Natural killer cell treated with Interleukin-12 subunit alpha and Interleukin-12 subunit beta and Interleukin-15 and Interleukin-18, amount 100 ng/mL, for 72 hours (primary cell): ENCODE results near the gene ROPN1L. TPM values are rescaled to one million over a fixed set of nuclear protein-coding genes. Genes with fewer than 3 reads are reported as not detected.

Source experiments
- ATAC-seq, 2 donors: fragments of 150-1000 bp; cut with Tn5 transposase in 1 of 2; sonication (Bioruptor Pico), chemical (Tn5 transposase) in 1 of 2; 2 replicates each; pipeline ENCODE4 v1.10.0; 2021
- DNase-seq: peaks from one replicate; pipeline ENCODE4 v3.0.0; 2022; ENCODE audit warnings: low spot score
- H3K27ac Mint-ChIP-seq, 2 donors: 1 replicate in 1 of 2; 2 replicates in 1 of 2; pipeline ENCODE4 v1.8.0; 2022; ENCODE audit warnings: mixed read lengths in 2 of 2, mild to moderate bottlenecking in 1 of 2, moderate library complexity in 1 of 2
- H3K27me3 Mint-ChIP-seq, 2 donors: 1 replicate in 1 of 2; 2 replicates in 1 of 2; pipeline ENCODE4 v1.8.0; 2022; ENCODE audit warnings: mixed read lengths in 2 of 2
- H3K36me3 Mint-ChIP-seq: one replicate; pipeline ENCODE4 v1.8.0; 2022; ENCODE audit warnings: mixed read lengths
- H3K4me1 Mint-ChIP-seq, 2 donors: 1 replicate in 1 of 2; 2 replicates in 1 of 2; pipeline ENCODE4 v1.8.0; 2022; ENCODE audit warnings: low read depth in 2 of 2, mixed read lengths in 2 of 2, mild to moderate bottlenecking in 1 of 2
- H3K4me3 Mint-ChIP-seq: one replicate; pipeline ENCODE4 v1.8.0; 2022; ENCODE audit warnings: mixed read lengths
- H3K9me3 Mint-ChIP-seq: 2 replicates; pipeline ENCODE4 v1.8.0; 2022; ENCODE audit warnings: mixed read lengths
- total RNA-seq, 2 donors: library from RNA; stranded (reverse); gene quantifications; one replicate each; pipeline ENCODE4 v1.2.3, GENCODE V29; 2022

Gene ROPN1L
- total RNA-seq, 2 donors from 2014 or later = 0.57 to 2.6 TPM

DNA sequence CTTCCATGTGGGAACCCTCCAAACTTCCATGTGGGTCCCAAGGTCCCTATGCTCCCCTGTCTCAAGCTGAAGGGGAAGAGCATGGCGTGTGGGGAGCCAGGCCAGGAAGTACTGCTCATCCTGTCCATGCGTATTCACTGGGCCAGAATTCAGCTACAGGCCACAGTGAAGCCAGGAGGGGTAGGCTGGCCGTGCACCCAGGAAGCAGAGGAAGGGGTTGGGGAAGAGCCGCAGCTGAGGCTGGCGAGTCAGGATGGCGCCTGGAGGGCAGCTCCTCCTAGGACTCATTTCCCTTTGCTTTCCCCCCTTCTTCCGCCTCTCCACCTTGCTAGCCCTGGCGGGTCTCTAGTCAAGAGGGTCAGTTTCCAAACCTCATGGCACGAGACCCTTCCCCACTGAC, 57.4 kb downstream of the ROPN1L start:
- Mint-ChIP-seq H3K4me3 (no peak overlapping the region), H3K36me3 (peaks cover 4% of the 10 kb centered on the region), H3K9me3 (no peaks in the 10 kb centered on the region), H3K27me3 (no peaks in the 10 kb centered on the region), H3K4me1 (no peaks in the 10 kb centered on the region), H3K27ac (no peak overlapping the region)
- DNase-seq = no peak
- ATAC-seq = no peak

DNA sequence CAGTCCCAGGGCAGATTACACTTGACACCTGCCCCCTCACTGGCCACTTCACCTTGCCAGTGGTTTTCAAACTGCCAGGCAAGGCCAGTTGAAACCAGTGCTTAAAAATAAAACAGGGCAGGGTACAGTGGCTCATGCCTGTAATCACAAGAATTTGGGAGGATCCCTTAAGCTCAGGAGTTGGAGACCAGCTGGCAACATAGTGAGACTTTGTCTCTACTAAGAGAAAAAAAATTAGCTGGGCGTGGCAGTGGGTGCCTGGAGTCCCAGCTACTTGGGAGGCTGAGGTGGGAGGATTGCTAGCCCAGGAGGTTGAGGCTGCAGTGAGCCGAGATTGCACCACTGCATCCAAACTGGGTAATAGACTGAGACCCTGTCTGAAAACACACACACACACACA, 58.1 kb downstream of the ROPN1L start:
- no peak for ATAC-seq
- Mint-ChIP-seq H3K4me1 (no peaks in the 10 kb centered on the region), H3K27ac (no peak overlapping the region), H3K4me3 (no peak overlapping the region), H3K36me3 (no peaks in the 10 kb centered on the region), H3K27me3 (no peaks in the 10 kb centered on the region), H3K9me3 (no peaks in the 10 kb centered on the region)
- DNase-seq = no peak

DNA sequence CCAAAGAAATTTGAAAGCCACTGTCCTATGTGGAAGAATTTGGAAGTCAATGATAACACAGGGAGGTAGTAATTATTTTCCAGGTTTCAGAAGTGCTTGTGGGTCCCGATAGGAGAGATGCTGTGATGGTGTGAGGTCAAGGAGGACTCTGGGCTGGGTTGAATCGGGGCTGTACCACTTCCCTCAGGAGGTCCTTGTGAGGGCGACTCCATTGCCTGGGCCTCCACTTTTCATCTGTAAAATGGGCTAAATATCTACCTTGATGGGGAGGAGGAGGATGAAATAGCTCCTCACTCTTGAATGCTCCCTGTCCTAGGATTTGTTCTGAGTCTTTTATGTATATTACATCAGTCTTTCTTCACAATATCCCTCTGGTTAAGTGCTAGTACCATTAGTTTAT, 59.0 kb downstream of the ROPN1L start:
- Mint-ChIP-seq H3K27ac (no peak overlapping the region), H3K9me3 (no peaks in the 10 kb centered on the region), H3K4me1 (no peaks in the 10 kb centered on the region), H3K27me3 (no peaks in the 10 kb centered on the region), H3K4me3 (no peak overlapping the region), H3K36me3 (no peaks in the 10 kb centered on the region)
- DNase-seq (no peak), ATAC-seq (no peak)

DNA sequence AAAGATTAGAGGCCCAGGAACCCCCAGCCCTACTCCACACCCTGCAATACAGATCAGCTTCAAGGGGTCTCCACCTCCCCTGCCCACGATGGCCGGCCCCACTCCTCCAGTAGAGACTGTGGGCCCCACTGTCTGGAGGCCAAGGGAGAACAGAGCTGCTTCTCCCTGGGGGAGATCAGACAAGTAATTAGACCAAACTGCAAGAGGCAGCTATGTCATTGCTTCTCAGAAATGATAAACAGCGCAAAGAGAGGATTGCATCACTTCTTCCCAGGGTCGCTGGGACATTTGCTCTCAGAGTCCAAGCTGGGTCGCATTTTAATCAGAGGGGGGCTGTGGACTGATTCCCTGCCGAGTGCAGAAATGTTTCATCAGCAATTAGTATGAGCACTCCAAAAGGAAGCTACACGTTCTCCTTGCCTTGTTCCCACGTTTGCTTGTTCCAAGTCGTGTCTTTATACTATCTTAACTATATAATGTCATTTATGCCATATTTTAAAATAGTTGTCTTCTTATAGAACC, 59.9 kb downstream of the ROPN1L start:
- Mint-ChIP-seq H3K36me3 (no peaks in the 10 kb centered on the region), H3K4me1 (no peaks in the 10 kb centered on the region), H3K9me3 (no peaks in the 10 kb centered on the region), H3K27ac (no peak overlapping the region), H3K27me3 (no peaks in the 10 kb centered on the region), H3K4me3 (no peak overlapping the region)
- DNase-seq (no peak), ATAC-seq (peak in 1 of 2 donors; percentile 40)

DNA sequence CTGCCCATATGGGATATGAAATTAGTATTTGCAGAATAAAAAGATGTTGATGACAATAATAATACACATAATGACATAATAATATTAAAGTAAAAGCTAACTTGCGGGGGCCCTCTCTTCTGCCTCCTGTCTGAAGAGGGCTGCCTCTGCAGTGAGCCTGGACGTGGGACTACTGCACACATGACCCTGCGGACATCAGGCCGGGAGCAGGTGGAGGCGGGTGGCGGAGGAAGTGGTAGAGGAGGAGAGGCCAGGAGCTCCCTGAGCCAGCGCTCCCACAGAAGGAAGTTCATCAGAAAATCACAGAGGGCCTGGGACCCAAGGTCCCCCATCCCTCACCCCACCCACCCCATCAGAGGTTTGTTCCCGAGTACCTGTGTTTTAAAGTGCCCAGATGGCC, 60.5 kb downstream of the ROPN1L start:
- no peaks in the 10 kb centered on the region for H3K9me3 Mint-ChIP-seq
- H3K4me3 Mint-ChIP-seq = no peak overlapping the region
- H3K27me3 Mint-ChIP-seq = no peaks in the 10 kb centered on the region
- DNase-seq (no peak), ATAC-seq (no peak)
- H3K4me1 Mint-ChIP-seq = no peaks in the 10 kb centered on the region
- no peak overlapping the region for H3K27ac Mint-ChIP-seq
- no peaks in the 10 kb centered on the region for H3K36me3 Mint-ChIP-seq

DNA sequence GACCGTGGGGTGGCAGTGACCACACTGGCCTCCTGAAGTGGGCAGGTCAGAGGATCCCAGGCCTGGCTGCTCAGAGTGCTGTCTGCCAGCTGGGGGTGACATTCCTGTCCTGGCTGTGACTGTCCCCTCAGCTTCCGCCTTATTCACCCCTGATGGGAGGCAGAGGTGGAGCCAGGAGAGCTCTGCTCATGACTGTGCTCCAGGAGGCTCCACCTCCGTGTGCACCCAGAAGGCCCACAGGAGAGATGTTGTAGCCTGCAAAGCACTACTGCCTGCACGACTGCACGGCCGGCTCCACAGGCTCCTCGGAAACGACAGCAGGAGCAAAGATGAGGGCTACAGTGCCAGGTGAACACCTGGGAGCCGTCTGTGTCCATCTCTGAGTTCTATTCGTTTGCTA, 60.9 kb downstream of the ROPN1L start:
- H3K27me3 Mint-ChIP-seq = no peaks in the 10 kb centered on the region
- H3K27ac Mint-ChIP-seq = no peak overlapping the region
- ATAC-seq (peak; percentile 8 to 15), DNase-seq (no peak)
- H3K9me3 Mint-ChIP-seq = no peaks in the 10 kb centered on the region
- H3K36me3 Mint-ChIP-seq = no peaks in the 10 kb centered on the region
- no peak overlapping the region for H3K4me3 Mint-ChIP-seq
- H3K4me1 Mint-ChIP-seq = no peaks in the 10 kb centered on the region

DNA sequence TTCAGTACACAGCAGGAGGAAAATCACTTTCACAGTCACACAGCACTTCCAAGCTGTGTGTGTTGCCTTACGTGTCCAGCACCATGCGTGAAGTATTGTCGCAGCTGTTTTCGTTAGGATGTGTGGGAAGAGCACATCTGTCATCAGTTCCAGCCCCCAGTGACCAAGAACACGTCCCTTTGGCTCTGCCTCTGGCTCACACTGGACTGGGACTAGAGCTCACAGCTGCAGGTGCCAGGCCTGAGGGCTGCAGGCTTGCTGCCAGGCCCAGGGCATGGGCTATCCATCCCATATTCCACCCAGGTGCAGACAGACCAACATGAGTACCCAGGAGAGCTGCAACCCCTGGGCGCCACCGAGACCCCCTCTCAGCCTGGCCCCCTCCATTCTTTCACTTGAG, 61.6 kb downstream of the ROPN1L start:
- Mint-ChIP-seq H3K36me3 (no peaks in the 10 kb centered on the region), H3K27ac (no peak overlapping the region), H3K4me1 (no peaks in the 10 kb centered on the region), H3K27me3 (no peaks in the 10 kb centered on the region), H3K4me3 (no peak overlapping the region), H3K9me3 (no peaks in the 10 kb centered on the region)
- DNase-seq (no peak), ATAC-seq (no peak)

DNA sequence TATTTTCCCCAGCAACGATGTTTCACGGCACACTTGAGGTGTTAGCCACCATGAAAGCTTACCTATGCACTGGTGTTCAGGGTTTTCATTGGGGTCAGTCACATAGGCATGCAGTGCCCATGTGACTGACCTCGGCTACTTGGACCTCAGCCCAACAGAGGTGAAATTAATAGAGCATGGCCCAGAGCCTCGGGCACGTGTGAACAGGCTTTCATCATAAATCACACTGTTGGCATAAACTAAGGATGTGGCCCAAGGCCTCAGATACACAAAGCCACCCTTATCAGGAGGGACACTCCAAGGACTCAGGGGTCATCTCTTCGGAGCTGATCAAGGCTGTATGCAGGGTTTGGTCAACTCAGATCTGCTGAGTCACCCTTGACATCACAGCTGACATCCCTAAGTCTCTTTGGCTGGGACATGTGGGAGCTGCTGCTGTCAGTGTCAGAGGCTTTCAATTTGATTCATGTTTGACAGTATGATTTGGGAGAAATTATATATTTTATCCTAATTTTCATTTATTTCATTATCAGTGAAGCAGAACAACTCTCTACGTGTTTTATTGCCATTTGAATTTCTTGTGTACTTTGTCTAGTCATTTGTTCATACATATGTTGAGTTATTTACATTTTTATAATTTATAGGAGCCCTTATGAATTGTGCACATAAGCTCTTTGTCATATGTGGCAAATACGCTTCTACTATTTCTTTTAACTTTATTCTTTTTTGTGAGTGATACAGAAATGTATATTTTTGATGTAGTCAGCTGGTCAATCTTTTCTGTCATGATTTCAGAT, 62.5 kb downstream of the ROPN1L start:
- no peak overlapping the region for H3K27ac Mint-ChIP-seq
- H3K36me3 Mint-ChIP-seq = no peaks in the 10 kb centered on the region
- H3K27me3 Mint-ChIP-seq = peaks cover 0 to 5% of the 10 kb centered on the region in 2 donors
- no peaks in the 10 kb centered on the region for H3K9me3 Mint-ChIP-seq
- no peak overlapping the region for H3K4me3 Mint-ChIP-seq
- peak in 1 of 2 donors; percentile 31 for ATAC-seq
- H3K4me1 Mint-ChIP-seq = peaks cover 0 to 7% of the 10 kb centered on the region in 2 donors
- no peak for DNase-seq

DNA sequence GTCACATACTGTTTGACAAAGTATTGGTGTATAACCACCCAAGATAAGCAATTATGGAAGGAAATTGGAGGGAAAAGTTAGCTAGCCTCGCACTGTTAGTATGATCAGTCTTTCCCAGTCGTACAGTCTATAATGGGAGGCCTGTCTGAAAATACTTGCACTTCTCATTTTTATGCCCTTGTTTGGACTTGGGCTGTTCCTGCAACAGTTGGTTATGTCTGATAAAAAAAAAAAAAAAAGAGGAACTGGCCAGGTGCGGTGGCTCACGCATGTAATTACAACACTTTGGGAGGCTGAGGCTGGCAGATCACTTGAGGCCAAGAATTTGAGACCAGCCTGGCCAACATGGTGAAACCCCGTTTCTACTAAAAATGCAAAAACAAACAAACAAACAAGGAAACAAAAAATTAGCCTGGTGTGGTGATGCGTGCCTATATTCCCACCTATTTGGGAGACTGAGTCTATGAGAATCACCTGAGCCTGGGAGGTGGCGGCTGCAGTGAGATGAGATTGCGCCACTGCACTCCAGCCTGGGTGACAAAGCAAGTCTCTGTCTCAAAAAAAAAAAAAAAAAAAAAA, 63.9 kb downstream of the ROPN1L start:
- peaks cover 6 to 9% of the 10 kb centered on the region in 2 donors for H3K27me3 Mint-ChIP-seq

DNA sequence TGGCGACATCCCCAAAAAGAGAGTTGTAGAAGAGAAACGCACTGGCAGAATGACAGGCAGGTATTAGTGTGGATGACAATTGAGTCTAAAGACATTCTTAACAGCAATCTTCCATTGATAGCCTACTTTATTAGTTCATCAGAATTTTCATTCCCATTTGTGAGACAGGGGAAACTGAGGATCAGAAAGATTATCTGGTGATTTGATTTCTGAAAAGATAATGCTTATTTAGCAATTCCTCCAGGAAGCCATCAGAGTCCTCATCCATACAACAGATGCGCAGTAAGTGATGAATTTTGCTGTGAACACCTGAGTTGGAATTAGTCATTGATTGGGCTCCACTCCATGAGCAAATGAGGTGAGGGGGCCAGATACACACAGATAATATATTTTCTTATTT, 64.9 kb downstream of the ROPN1L start:
- H3K4me3 Mint-ChIP-seq = no peak overlapping the region
- H3K4me1 Mint-ChIP-seq = peaks cover 0 to 7% of the 10 kb centered on the region in 2 donors
- ATAC-seq (no peak), DNase-seq (no peak)
- peaks cover 3% of the 10 kb centered on the region for H3K9me3 Mint-ChIP-seq
- H3K27me3 Mint-ChIP-seq = peaks cover 6 to 9% of the 10 kb centered on the region in 2 donors
- no peaks in the 10 kb centered on the region for H3K36me3 Mint-ChIP-seq
- no peak overlapping the region for H3K27ac Mint-ChIP-seq

More for the DNA sequence above, 63.9 kb downstream of the ROPN1L start:
- DNase-seq = no peak
- ATAC-seq = no peak
- H3K4me3 Mint-ChIP-seq = no peak overlapping the region
- no peak overlapping the region for H3K27ac Mint-ChIP-seq
- H3K4me1 Mint-ChIP-seq = peaks cover 0 to 7% of the 10 kb centered on the region in 2 donors
- peaks cover 3% of the 10 kb centered on the region for H3K9me3 Mint-ChIP-seq
- no peaks in the 10 kb centered on the region for H3K36me3 Mint-ChIP-seq

DNA sequence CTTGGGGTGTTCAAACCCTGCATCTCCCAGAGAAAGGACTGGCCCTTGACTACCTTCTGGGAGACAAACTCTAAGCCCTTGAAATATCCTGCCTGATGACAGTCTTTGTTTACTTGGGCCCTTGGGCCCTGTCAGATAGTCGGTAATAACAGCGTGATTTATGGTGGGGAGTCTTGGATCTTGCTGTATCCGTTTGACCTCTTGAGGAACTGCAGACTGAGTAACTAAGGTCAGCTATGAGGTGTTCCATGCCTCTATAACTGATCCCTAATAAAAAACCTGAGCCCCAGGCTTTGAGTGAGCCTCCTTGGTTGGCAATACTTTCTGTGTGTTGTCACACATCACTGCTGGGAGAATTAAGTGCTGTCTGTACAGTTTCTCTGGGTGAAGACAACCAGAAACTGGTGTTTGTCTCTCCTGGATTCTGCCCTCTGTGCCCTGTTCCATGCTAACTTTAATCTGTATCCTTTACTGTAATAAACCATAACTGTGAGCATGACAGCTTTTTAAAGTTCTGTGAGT, 66.0 kb downstream of the ROPN1L start:
- no peak for ATAC-seq
- no peak for DNase-seq
- no peaks in the 10 kb centered on the region for H3K36me3 Mint-ChIP-seq
- peaks cover 6 to 9% of the 10 kb centered on the region in 2 donors for H3K27me3 Mint-ChIP-seq
- peaks cover 3% of the 10 kb centered on the region for H3K9me3 Mint-ChIP-seq
- no peak overlapping the region for H3K27ac Mint-ChIP-seq
- peaks cover 0 to 7% of the 10 kb centered on the region in 2 donors for H3K4me1 Mint-ChIP-seq
- no peak overlapping the region for H3K4me3 Mint-ChIP-seq

DNA sequence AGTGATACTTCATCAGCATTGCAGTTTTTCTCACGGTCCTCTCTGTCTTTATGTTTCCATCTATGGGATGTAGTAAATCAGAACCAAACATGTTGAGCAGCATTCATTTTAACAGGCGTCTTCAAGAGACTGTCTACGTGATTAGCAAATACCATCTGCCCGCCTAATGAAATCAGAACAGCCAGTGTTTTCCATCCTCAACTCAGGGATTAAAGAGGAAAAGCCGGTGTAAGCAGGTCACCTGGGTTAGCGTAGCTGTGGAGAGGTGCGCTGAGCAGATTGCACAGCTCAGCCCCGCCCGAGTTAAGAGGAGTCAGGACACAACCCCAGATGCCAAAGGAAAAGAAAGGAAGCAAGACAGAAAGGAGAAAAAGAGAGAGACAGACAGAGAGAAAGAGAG, 67.9 kb downstream of the ROPN1L start:
- H3K36me3 Mint-ChIP-seq = no peaks in the 10 kb centered on the region
- H3K4me1 Mint-ChIP-seq = peaks cover 0 to 7% of the 10 kb centered on the region in 2 donors
- peak overlapping the region in 1 of 2 donors; percentile 73 for H3K27ac Mint-ChIP-seq
- peaks cover 6 to 9% of the 10 kb centered on the region in 2 donors for H3K27me3 Mint-ChIP-seq
- H3K4me3 Mint-ChIP-seq = no peak overlapping the region
- H3K9me3 Mint-ChIP-seq = peaks cover 3% of the 10 kb centered on the region
- DNase-seq = no peak
- ATAC-seq = no peak

DNA sequence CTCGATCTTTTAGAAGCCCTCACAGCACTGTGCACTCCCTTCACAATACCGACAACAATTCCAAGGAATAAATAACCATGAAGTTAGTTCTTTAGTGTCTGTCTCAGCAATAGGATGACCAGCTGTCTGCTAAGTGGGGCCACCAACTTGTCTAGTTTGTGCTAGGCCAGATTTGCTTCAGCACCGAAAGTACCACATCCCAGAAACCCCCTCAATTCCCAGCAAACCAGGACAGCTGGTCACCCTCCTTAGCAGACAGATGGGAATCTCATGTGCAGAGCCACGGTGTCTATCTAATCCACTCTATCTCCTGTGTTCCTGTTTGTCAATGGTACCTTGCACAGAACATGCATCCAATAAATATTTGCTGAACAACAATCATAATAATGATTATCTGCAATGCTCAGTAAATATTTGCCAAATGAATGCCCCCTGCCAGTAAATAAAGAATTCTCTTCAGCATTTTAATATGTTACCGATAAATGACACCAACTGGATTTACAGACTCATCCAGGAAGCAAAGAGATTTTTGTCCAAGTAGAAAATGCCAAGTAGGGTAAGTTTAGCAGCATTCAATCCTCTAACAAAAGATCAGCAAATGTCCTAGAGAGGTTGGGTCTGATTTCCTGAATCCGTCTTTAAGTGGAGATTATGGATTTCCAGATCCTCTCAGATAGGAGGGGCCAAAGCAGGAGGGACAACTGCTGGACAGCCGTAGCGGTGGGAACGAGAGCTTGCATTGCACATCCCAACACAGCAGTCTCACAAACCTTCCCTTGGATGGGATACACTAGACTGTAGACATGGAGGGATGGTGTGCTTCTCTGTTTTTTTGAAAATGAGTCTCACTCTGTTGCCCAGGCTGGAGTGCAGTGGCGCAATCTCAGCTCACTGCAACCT, 70.3 kb downstream of the ROPN1L start:
- Mint-ChIP-seq H3K27ac (no peak overlapping the region), H3K4me1 (peaks cover 0 to 7% of the 10 kb centered on the region in 2 donors), H3K27me3 (peaks cover 6 to 9% of the 10 kb centered on the region in 2 donors), H3K4me3 (no peak overlapping the region), H3K9me3 (peaks cover 3% of the 10 kb centered on the region), H3K36me3 (peaks cover 5% of the 10 kb centered on the region)
- no peak for DNase-seq
- no peak for ATAC-seq
